Mesenchymal stem cell (in vitro differentiated cells and primary cell): ENCODE measurements around the gene POLR2M.

Experiments
- DNase-seq: peaks from one replicate; pipeline ENCODE4 v3.0.0-alpha.2; 2013
- H2AFZ ChIP-seq: one replicate; pipeline ENCODE4 v1.6.1; 2013; ENCODE audit warnings: low read depth, mild to moderate bottlenecking, control low read depth, inconsistent platforms, low read length, moderate library complexity
- H2AK5ac ChIP-seq: 2 replicates; pipeline ENCODE4 v1.6.1; 2013; ENCODE audit warnings: low read length, moderate library complexity, mild to moderate bottlenecking, inconsistent platforms; ENCODE audit not compliant: severe bottlenecking
- H2BK120ac ChIP-seq: one replicate; pipeline ENCODE4 v1.6.1; 2013; ENCODE audit warnings: low read depth, mild to moderate bottlenecking, inconsistent platforms, low read length, moderate library complexity
- H2BK12ac ChIP-seq, 2 experiments: one replicate each; pipeline ENCODE4 v1.6.1; 2013; ENCODE audit warnings: inconsistent platforms in 2 of 2, low read length in 2 of 2, mild to moderate bottlenecking in 2 of 2, moderate library complexity in 2 of 2, control low read depth in 1 of 2
- H2BK15ac ChIP-seq: one replicate; pipeline ENCODE4 v1.6.1; 2013; ENCODE audit warnings: mild to moderate bottlenecking, low read depth, inconsistent platforms; ENCODE audit not compliant: poor library complexity, severe bottlenecking
- H2BK5ac ChIP-seq: 2 replicates; pipeline ENCODE4 v1.6.1; 2013; ENCODE audit warnings: low read depth, mild to moderate bottlenecking, low read length, control low read depth, inconsistent platforms; ENCODE audit not compliant: poor library complexity, severe bottlenecking
- H3K14ac ChIP-seq, 2 experiments: one replicate each; pipeline ENCODE4 v1.6.1; 2013; ENCODE audit warnings: inconsistent platforms in 2 of 2, low read length in 2 of 2, control low read depth in 1 of 2, mild to moderate bottlenecking in 1 of 2, moderate library complexity in 1 of 2
- H3K18ac ChIP-seq, 2 experiments: one replicate each; pipeline ENCODE4 v1.6.1; 2013; ENCODE audit warnings: inconsistent platforms in 2 of 2, low read length in 2 of 2, control low read depth in 1 of 2, low read depth in 1 of 2, mild to moderate bottlenecking in 1 of 2
- H3K23ac ChIP-seq, 2 experiments: one replicate each; pipeline ENCODE4 v1.6.1; 2013; ENCODE audit warnings: inconsistent platforms in 2 of 2, low read length in 2 of 2, mild to moderate bottlenecking in 2 of 2, moderate library complexity in 2 of 2, control low read depth in 1 of 2
- H3K27ac ChIP-seq: 2 replicates; pipeline ENCODE4 v1.5.1; 2013; ENCODE audit warnings: mild to moderate bottlenecking, moderate library complexity, low read length, control low read depth, inconsistent platforms; ENCODE audit not compliant: poor library complexity, severe bottlenecking
- H3K27me3 ChIP-seq, 2 experiments: 2 replicates each; pipeline versions ENCODE4 v1.6.1 to v1.7.0; 2013; ENCODE audit warnings: low read length in 2 of 2, mild to moderate bottlenecking in 2 of 2, moderate library complexity in 2 of 2, control low read depth in 1 of 2, inconsistent platforms in 1 of 2; ENCODE audit not compliant: control insufficient read depth in 1 of 2, insufficient read depth in 1 of 2
- H3K36me3 ChIP-seq, 2 experiments: 2 replicates each; pipeline versions ENCODE4 v1.6.1 to v1.7.0; 2013; ENCODE audit warnings: low read length in 2 of 2, control low read depth in 1 of 2, inconsistent platforms in 1 of 2, low read depth in 1 of 2, mild to moderate bottlenecking in 1 of 2; ENCODE audit not compliant: insufficient read depth in 2 of 2, control insufficient read depth in 1 of 2
- H3K4ac ChIP-seq, 2 experiments: one replicate each; pipeline ENCODE4 v1.6.1; 2013; ENCODE audit warnings: inconsistent platforms in 2 of 2, low read length in 2 of 2, mild to moderate bottlenecking in 2 of 2, moderate library complexity in 2 of 2, control low read depth in 1 of 2, low read depth in 1 of 2
- H3K4me1 ChIP-seq: 2 replicates; pipeline ENCODE4 v1.6.1; 2013; ENCODE audit warnings: low read depth, low read length, control low read depth; ENCODE audit not compliant: control insufficient read depth, insufficient read depth
- H3K4me2 ChIP-seq: 2 replicates; pipeline ENCODE4 v1.6.1; 2013; ENCODE audit warnings: low read length, mild to moderate bottlenecking, inconsistent platforms; ENCODE audit not compliant: poor library complexity, severe bottlenecking
- H3K4me3 ChIP-seq, 2 experiments: 2 replicates each; pipeline versions ENCODE4 v1.5.1 to v1.7.0; 2013; ENCODE audit warnings: low read length in 2 of 2, mild to moderate bottlenecking in 2 of 2, control low read depth in 1 of 2, low read depth in 1 of 2; ENCODE audit not compliant: insufficient read depth in 1 of 2
- H3K79me1 ChIP-seq: replicated peaks from 2 replicates; pipeline ENCODE4 v1.6.1; 2013; ENCODE audit warnings: mild to moderate bottlenecking, control low read depth, low read length, inconsistent platforms; ENCODE audit not compliant: poor library complexity, severe bottlenecking
- H3K9ac ChIP-seq: 2 replicates; pipeline ENCODE4 v1.7.0; 2013; ENCODE audit warnings: mild to moderate bottlenecking, low read length, moderate library complexity
- H3K9me3 ChIP-seq: 2 replicates; pipeline ENCODE4 v1.7.0; 2013; ENCODE audit warnings: mild to moderate bottlenecking, low read length; ENCODE audit not compliant: control insufficient read depth
- H4K8ac ChIP-seq: one replicate; pipeline ENCODE4 v1.6.1; 2013; ENCODE audit warnings: inconsistent platforms, mild to moderate bottlenecking, low read length, moderate library complexity
- H4K91ac ChIP-seq: one replicate; pipeline ENCODE4 v1.6.1; 2013; ENCODE audit warnings: mild to moderate bottlenecking, low read length, inconsistent platforms
- WGBS: methylation state at CpG from one replicate; pipeline ENCODE4 v1.1.7; 2013; ENCODE audit warnings: mixed read lengths; 5-methylcytosine and 5-hydroxymethylcytosine counted together

The POLR2M gene

GRCh38 chr15:57763176-57763964, 56.9 kb downstream of the POLR2M start:
- Histone ChIP-seq H4K8ac (no peak overlapping the region), H3K27me3 (peaks cover 0 to 9% of the 10 kb centered on the region in 2 experiments), H2BK15ac (no peak overlapping the region), H3K79me1 (no peaks in the 10 kb centered on the region), H3K36me3 (no peaks in the 10 kb centered on the region), H3K27ac (no peak overlapping the region), H3K14ac (no peak overlapping the region), H3K4me1 (no peaks in the 10 kb centered on the region), H2BK5ac (no peak overlapping the region), H3K9me3 (no peaks in the 10 kb centered on the region), H3K9ac (no peak overlapping the region), H3K4ac (no peak overlapping the region), H2BK12ac (peak overlapping the region in 1 of 2 experiments; percentile 3), H3K4me2 (no peak overlapping the region), H2AK5ac (no peak overlapping the region), H3K4me3 (no peak overlapping the region), H3K23ac (no peak overlapping the region), H4K91ac (no peak overlapping the region), H2BK120ac (no peak overlapping the region), H2AFZ (no peak overlapping the region), H3K18ac (no peak overlapping the region)
- no peak for DNase-seq
- 82% methylated on average over 5 of the region's 5 CpGs for WGBS
